ENCODE results near the gene CORO1C.

DNA sequence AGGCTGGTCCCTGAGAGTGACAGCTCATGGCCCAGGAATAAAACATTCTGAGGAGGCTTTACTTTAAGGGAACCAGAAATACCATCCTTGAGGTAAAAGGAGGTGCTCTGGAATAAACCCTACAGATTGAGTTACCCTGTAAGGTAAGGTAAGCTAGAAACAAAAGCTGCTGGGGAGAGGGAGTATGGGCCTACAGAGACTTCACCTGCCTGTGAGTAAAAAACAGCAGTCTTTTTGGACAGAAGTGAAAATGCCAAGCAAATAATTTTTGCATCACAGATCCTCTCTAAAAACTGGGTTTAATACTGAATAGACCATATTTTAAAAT lies 41.2 kb downstream of the CORO1C start:
- TF ChIP-seq POLR2A (IDR thresholded peaks at IDR 0.05) (no peak), POLR2AphosphoS5 (IDR thresholded peaks at IDR 0.05) (no peak)
- TF ChIP-seq, protein P1, sequence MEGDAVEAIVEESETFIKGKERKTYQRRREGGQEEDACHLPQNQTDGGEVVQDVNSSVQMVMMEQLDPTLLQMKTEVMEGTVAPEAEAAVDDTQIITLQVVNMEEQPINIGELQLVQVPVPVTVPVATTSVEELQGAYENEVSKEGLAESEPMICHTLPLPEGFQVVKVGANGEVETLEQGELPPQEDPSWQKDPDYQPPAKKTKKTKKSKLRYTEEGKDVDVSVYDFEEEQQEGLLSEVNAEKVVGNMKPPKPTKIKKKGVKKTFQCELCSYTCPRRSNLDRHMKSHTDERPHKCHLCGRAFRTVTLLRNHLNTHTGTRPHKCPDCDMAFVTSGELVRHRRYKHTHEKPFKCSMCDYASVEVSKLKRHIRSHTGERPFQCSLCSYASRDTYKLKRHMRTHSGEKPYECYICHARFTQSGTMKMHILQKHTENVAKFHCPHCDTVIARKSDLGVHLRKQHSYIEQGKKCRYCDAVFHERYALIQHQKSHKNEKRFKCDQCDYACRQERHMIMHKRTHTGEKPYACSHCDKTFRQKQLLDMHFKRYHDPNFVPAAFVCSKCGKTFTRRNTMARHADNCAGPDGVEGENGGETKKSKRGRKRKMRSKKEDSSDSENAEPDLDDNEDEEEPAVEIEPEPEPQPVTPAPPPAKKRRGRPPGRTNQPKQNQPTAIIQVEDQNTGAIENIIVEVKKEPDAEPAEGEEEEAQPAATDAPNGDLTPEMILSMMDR (IDR thresholded peaks at IDR 0.05), result peak in 1 of 4 experiments; percentile 8

Measured in gastroesophageal sphincter (tissue), 3 donors.